Measurements from ENCODE around the gene FER. TPM values are rescaled to one million over a fixed set of nuclear protein-coding genes. Genes with fewer than 3 reads are reported as not detected.
A peak's percentile ranks its signal among the peaks of the same experiment; 100 is the strongest.
"Not testable (repeated sequence)": the region's sequence is repeated elsewhere in the genome, so short reads cannot be mapped to it uniquely, and the experiment has no call there.

FER gene
- total RNA-seq, 2 donors from 2014 or later, result 52.6 to 62.2 TPM

DNA sequence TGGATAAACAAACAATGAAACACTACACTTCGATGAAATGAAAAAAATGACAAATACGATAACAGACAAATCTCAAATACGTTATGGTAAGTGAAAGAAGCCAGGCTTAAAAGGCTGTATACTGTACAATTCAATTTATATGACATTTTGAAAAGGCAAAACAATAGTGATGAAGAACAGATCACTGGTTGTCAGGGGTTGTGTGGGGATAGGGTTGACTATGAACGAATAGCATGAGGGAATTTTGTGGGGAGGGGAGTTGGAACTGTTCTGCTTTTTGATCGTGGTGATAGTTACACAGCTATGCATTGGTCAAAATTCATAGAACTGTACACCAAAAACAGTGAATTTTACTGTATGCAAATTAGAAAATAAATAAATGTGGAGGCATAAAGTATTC is 7.8 kb upstream of the FER start:
- intact Hi-C loops (cut with DNase I), result loop anchor here in 1 of 2 donors (10.0 kb wide), 1 partner anchor 685 kb away; no protein-coding TSS in a partner anchor
- no peak for DNase-seq (ENCODE audit: low spot score)

DNA sequence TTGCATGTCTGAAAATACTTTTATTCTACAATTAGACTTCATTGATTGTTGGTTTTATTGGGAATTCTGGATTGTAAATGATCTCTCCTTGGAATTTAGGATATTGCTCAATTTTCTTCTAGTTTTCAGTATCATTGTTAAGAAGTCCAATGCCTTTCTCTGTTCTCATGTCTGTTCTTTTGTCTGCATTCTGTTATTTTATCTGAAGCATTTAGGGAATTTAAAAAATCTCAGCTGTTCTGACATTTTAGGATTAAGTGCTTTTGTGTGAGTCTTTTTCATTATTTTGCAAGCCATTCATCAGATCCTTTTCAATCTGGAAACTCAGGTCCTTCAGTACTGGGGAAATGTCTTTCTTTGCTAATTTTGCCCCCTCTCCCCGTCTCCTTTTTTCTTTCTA is 4.4 kb upstream of the FER start:
- intact Hi-C loops (cut with DNase I), result loop anchor here in 1 of 2 donors (10.0 kb wide), 1 partner anchor 681 kb away; no protein-coding TSS in a partner anchor
- DNase-seq (ENCODE audit: low spot score), result no peak

DNA sequence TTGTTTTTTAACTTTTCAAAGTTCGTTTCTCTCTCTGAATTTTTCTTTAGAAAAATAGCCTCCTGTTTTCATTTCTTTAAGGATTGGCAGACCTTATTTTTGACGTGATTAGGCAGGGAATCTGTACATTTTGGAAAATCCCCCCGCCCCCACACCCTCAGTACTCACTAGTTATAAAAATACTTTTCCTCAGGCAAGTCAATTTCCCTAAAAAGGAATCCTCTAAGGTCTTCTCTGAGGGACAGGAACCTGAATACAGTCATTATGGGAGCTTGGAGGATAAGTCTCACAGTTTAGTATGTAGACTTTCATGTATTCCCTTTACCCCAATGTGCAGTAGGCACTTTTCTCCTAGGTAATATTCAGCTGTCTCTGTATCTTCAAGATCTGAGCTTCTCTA is 3.9 kb upstream of the FER start:
- intact Hi-C loops (cut with DNase I), result loop anchor here in 1 of 2 donors (10.0 kb wide), 1 partner anchor 681 kb away; no protein-coding TSS in a partner anchor
- DNase-seq (ENCODE audit: low spot score), result no peak

DNA sequence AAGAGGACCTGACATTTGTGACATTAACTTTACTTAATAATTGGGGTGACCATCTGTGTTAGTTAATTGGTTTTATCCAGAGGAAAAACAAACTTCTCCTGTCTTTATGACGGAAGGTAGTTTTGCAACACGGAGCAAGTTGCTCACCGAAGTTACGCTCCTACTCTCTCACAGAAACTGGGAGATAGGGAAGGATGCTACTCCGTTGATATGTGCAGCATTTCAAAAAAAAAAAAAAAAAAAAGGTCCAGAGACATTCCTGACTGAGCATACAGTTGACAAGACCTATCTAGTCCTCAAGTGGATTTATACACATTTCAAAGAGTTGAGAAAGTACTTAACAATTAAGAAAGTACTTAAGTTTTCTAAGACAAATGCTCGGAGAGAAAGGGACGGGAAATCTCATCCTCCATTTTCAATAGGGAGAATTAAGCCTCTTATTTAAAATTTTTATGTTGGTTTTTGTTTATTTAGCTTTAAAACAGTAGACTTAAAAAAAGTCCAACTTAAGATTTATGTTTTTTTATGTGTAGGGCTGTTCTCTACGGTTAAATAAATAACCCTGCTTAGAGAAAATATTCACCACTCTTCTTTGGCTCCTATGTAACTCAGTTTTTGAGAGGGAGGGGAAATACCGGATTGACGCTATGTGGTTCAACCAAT is 455 bp upstream of the FER start:
- intact Hi-C loops (cut with DNase I), result loop anchor here (5.0 to 10.0 kb wide), 2 partner anchors 600 to 678 kb away; no protein-coding TSS in a partner anchor
- DNase-seq (ENCODE audit: low spot score), result no peak

DNA sequence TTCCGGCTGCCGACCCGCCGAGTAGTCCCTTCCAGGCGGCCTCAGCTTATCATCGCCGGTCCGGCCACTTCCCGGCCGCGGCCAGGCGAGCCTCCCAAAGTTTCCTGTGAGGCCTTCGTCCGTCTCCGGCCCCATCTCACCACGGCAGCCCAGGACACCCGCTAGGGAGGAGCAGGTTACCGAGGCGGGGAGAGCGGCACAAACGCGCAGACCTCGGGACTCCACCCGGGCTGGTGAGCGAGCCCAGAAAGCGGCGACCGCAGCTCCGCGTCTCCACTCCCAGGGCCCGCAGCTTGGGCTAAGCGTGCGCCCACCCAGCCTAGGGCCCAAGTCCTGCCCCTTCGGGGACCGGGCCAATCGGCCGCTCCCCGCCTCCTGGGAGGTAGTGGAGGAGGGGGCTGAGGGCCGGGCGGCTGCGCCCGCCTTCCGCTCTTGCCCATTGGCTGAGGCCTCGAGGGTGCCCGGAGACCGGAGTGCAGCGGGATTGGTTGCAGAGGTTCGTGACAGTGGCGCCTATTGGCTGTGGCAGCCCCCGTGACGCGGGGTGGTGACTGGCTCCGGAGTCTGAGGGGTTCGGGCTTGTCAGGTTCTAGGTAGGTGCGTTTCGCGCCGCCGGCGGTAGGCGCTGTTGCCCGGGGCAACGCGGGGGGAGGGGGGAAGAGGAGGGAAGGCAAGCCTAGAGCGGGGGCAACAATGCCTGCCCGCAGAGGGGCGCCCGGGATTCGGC is 867 bp downstream of the FER start:
- intact Hi-C loops (cut with DNase I), result loop anchor here (5.0 to 10.0 kb wide), 2 partner anchors 599 to 676 kb away; no protein-coding TSS in a partner anchor
- DNase-seq (ENCODE audit: low spot score), result peak; percentile 100

DNA sequence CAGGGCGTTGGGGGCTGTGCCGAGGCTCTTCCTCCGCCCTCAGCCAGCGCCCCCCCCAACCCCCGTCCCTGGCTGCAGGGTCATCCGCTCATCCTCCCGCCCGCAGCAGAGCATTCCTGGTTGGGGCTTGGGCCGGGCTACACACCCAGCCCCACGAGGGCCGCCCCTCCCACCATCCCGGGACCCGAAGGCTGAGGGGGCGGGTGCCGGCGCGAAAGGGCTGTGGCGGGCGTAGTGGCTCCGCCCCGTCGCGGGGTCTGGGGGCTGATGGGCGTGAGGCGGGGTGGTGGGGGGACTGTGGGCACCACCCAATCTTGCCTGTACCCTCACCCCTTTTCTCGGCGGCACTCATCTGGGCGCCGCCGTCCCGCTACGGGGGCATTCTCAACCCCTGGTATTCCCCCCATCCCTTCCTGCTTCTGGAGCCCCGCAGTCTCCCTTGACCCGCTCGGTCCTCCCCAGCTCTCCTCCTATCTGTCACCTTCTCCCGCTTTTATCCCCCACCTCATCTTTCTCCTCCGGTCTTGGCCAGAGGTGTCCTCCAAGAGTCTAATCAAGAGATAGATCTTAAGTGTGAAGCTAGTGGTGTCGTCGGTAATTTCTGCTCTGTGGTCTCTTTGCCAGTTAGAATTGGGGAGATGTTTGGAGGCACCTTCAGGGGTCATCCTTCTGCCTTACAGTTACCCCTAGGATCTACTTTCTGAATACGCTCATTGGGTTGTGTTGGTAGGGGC is 1.6 kb downstream of the FER start:
- intact Hi-C loops (cut with DNase I), result loop anchor here (5.0 to 10.0 kb wide), 2 partner anchors 598 to 676 kb away; no protein-coding TSS in a partner anchor
- no peak for DNase-seq (ENCODE audit: low spot score)

DNA sequence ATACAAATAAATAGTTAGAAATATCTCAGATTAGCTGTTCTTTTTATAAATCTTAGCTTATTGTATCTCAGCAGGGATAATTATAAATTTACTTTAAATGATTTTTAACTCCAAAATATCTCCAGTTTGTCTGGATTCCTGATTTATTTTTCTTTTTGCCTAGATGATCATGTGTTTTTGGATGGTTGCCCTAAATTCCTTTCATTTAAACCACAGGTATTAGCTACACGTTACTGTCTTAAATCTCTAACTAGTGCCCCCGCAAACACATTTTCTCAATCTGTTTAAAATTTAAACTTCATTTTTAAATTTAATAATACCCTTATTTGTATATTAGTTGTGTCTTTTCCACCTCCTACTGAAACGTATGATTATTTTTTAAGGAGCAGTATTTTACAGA is 5.6 kb downstream of the FER start:
- DNase-seq (ENCODE audit: low spot score), result no peak
- intact Hi-C loops (cut with DNase I), result no loop called here

DNA sequence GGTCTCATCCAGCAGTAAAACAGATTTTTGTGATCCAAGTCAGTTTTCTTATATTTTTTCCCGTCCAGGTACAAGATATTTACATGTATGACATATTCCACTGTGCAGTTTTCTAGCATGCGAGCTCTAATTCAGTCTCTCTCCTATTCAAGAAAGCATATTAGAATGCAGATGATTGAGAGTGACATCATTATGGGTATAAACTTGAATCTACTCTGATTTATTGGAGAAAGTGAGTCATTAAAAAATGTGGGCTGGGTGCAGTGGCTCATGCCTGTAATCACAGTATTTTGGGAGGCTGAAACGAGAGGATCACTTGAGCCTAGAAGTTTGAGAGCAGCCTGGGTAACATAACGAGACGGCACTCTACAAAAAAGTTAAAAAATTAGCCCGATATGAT is 6.2 kb downstream of the FER start:
- DNase-seq (ENCODE audit: low spot score), result no peak
- intact Hi-C loops (cut with DNase I), result no loop called here

DNA sequence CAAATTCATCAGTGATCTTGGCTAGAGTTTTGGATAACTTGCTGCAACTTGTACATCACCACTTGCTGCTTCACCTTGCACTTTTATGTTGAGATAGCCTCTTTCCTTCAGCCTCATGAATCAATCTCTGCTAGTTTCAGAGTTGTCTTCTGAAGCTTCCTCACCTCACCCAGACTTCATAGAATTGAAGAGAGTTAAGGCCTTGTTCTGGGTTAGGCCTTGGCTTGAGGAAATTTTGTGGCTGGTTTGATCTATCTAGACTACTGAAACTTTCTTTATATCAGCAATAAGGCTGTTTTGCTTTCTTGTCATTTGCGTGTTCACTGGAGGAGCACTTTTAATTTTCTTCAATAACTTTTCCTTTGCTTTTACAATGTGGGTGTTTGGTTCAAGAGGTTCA is 12.8 kb downstream of the FER start:
- intact Hi-C loops (cut with DNase I), result loop anchor here in 1 of 2 donors (10.0 kb wide), 1 partner anchor 84 kb away; no protein-coding TSS in a partner anchor
- no peak for DNase-seq (ENCODE audit: low spot score)

DNA sequence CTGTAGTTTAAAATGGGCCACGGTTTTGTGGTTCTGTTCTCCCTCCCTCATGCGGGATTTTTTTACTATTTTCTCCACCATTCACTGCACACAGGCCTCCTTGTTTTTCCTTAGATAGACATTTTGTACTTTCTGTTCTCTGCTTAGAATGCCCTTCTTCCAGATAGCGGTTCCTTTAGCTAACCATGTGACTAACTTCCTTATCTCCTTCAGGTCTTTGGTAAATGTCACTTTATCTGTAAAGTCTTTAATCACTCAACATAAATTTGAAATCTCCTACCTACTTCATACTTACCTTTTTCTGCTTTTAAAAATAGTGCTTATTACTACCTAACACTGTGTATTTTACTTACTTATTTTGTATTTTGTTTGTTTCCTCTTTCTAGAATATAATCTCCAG is 15.0 kb downstream of the FER start:
- intact Hi-C loops (cut with DNase I), result loop anchor here in 1 of 2 donors (10.0 kb wide), 1 partner anchor 82 kb away; no protein-coding TSS in a partner anchor
- DNase-seq (ENCODE audit: low spot score), result no peak

DNA sequence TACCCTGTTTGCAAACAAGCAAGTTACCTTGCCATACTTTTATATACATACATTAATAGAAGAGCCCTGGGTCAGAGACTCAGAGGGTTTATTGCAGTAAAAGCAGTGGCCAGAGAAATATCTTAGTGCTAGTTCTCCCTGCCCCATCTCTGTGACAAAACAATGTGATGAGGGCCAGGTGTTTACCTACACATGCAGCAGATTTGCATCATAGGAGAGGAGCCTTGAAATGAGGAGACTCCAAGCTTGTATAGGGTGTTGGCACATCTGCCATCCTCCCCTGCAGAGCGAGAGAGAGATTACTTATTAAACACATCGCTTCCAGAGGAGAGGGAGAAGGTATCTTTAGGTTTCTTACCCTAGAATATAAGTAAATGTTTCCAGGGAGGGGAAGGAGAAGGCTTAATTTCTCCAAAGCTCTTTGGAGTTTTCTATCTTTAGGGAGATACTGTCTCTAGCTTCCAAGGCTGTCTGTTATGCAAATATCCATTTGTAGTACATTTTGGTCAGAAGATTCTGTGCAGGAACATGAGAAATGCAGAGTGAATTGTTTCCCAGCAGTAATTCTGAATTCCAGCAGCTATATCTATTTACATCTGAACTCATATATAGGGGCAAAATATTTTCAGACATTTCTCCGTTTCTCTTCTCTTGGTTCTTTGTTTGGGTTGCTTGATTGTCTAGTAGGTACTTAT is 15.7 kb downstream of the FER start:
- intact Hi-C loops (cut with DNase I), result loop anchor here in 1 of 2 donors (10.0 kb wide), 1 partner anchor 81 kb away; no protein-coding TSS in a partner anchor
- DNase-seq (ENCODE audit: low spot score), result no peak

DNA sequence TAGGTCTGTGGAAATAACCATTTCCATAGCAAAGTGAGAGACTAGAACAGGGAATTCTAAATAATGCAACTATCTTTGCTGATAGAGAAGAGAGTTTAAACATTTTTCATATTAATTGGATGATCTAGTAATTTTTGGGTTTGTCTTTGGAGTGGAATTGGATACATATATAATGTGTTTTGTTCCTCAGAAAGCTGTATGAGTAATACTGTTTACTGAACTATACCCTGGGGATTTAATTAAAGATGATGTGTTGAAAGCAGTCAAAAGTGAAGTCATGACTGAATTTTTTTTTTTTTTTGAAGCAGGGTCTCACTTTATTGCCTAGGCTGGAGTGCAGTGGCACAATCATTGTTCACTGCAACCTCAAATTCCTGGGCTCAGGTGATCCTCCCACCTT is 17.9 kb downstream of the FER start:
- intact Hi-C loops (cut with DNase I), result loop anchor here in 1 of 2 donors (10.0 kb wide), 1 partner anchor 79 kb away; no protein-coding TSS in a partner anchor
- DNase-seq (ENCODE audit: low spot score), result no peak

DNA sequence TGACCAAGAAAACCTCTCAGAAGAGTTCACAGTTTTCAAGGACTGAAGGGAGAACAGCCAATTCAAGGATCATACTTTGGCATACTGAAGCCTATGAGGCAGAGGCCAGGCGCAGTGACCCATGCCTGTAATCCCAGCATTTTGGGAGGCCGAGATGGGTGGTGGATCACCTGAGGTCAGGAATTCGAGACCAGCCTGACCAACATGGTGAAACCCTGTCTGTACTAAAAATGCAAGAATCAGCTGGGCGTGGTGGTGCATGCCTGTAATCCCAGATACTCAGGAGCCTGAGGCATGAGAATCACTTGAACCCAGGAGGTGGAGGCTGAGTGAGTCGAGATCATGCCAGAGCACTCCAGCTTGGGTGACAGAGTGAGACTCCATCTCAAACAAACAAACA is 19.2 kb downstream of the FER start:
- intact Hi-C loops (cut with DNase I), result loop anchor here in 1 of 2 donors (10.0 kb wide), 1 partner anchor 78 kb away; no protein-coding TSS in a partner anchor

DNA sequence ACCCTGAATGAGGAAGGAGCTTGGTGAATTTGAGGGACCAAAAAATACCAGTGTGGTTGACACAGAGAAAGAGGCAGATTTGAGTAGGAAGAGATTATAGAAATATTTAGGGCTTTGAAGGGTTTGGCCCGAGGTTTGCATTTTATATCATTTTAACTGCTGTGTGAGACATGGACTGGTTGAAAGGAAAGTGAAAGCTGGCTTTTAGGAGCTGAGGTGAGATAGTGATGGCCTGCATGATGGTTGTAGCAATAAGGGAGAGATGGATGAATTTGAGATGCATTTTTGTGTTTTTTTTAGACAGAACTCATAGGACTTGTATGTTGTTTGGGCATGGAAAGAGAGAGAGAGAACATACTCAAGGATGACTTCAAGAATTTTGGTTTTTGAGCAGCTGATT is 21.7 kb downstream of the FER start:
- intact Hi-C loops (cut with DNase I), result loop anchor here in 1 of 2 donors (10.0 kb wide), 1 partner anchor 75 kb away; no protein-coding TSS in a partner anchor

More for the DNA sequence above, 19.2 kb downstream of the FER start:
- not testable (repeated sequence) for DNase-seq (ENCODE audit: low spot score)

DNA sequence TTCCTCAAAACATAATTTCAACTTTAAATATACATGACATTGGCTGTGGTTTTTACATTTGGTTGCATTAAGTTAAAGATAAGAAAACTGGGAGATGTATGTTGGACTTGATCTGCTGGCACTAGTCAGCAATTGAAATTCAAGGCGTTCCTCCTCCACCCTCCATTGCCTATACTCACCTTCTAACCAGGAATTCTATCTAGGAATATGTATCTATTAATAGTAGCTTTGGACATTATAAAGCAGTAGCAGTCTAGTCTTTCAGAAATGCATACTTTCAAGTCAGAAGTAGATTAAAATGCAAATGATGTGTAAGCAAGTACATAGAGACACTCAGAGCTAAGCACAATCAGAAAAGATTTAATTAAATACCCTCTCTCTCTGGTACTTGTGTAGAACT is 24.9 kb downstream of the FER start:
- DNase-seq (ENCODE audit: low spot score), result no peak
- intact Hi-C loops (cut with DNase I), result no loop called here

More for the DNA sequence above, 21.7 kb downstream of the FER start:
- DNase-seq (ENCODE audit: low spot score), result no peak

DNA sequence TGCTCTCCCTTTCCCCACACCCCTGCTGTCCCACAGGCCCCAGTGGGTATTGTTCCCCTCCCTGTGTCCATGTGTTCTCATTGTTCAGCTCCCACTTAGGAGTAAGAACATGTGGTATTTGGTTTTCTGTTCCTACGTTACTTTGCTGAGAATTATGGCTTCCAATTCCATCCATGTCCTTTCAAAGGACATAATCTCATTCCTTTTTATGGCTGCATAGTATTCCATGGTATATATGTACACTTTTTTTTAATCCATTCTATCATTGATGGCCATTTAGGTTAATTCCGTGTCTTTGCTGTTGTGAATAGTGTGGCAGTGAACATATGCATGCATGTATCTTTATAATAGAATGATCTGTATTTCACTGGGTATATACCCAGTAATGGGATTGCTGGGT is 25.6 kb downstream of the FER start:
- DNase-seq (ENCODE audit: low spot score), result no peak
- intact Hi-C loops (cut with DNase I), result no loop called here

DNA sequence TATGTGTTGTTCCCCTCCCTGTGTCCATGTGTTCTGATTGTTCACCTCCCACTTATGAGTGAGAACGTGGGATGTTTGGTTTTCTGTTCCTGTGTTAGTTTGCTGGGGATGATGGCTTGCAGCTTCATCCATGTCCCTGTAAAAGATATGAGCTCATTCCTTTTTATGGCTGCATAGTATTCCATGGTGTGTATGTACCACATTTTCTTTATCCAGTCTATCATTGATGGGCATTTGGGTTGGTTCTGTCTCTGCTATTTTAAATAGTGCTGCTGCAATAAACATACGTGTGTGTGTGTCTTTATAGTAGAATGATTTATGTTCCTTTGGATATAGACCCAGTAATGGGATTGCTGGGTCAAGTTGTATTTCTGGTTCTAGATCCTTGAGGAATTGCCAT is 26.4 kb downstream of the FER start:
- DNase-seq (ENCODE audit: low spot score); intact Hi-C loops (cut with DNase I): not testable (repeated sequence)

DNA sequence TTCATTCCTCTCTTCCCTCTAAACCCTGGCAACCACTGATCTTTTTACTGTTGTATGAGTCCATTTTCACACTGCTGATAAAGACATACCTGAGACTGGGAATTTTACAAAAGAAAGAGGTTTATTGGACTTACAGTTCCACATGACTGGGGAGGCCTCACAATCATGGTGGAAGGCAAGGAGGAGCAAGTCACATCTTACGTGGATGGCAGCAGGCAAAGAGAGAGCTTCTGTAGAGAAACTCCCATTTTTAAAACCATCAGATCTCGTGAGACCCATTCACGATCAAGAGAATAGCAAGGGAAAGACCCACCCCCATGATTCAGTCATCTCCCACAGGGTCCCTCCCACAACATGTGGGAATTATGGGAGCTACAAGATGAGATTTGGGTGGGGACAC is 29.9 kb downstream of the FER start:
- intact Hi-C loops (cut with DNase I); DNase-seq (ENCODE audit: low spot score): not testable (repeated sequence)

DNA sequence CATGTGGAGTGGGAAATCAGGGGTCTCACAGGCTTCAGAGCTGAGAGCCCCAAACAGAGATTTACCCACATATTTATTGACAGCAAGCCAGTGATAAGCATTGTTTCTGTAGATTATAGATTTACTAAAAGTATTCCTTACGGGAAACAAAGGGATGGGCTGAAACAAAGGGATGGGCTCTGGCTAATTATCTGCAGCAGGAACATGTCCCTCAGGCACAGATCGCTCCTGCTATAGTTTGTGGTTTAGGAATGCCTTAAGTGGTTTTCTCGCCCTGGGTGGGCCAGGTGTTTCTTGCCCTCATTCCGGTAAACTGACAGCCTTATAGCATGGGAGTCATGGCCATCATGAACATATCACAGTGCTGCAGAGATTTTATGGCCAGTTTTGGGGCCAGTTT is 36.9 kb downstream of the FER start:
- intact Hi-C loops (cut with DNase I), result not testable (repeated sequence)

More for the DNA sequence above, 36.9 kb downstream of the FER start:
- DNase-seq (ENCODE audit: low spot score), result not testable (repeated sequence)
